NCI-H1930 (cell line): ENCODE results near the gene LAPTM4A.

Source experiments
- DNase-seq, 2 experiments: peaks; one replicate each; lab custom pipeline; 2025; lab: John Stamatoyannopoulos, UW

Gene LAPTM4A

DNA sequence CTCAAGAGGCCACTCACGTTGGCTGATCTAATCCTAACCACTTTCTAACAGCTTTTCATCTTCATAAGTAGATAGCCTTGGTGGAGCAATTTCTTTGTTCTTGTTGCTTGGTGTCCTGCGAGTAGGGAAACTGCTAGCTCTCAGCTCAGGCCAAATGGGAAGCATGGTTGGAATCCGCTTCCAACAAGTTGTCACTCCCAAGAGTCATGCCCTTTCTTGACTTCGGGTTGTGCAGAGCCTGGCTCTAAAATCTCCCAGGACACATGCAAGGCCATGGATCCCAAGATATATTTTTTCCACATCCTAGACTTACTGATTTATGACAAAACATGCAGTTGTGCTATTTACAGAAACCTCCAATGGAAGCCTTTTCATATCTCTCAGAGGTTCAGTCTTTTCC, 31.7 kb downstream of the LAPTM4A start:
- no peak for DNase-seq

DNA sequence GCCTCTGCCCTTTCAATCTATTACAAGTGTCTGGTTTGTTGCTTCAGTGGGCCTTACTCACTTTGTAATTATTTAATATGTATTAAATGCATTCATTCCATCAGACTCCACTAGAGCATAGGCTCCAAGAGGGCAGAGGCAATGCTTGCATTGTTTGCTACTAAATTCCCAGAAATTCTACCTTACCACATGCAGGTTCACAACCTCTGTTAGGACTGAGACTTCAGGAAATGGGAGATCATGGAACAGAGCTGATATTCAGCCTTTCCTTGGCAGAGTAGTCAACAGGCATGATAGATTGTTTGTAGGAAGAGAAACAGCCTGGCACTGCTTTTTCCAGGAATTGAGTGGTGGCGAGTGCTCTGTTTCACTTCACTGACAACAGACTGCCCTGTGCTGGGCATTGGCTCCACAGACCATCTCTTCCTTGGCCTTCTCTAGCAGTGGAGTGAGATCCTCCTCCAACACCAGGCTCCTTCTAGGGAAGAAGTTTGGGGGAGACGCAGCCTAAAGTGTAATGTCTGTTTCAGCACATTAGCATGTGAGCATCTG, 32.8 kb downstream of the LAPTM4A start:
- DNase-seq: no peak

- DNase-seq: no peak
Observed at GRCh38 chr2:20016346-20016745, 35.1 kb downstream of the LAPTM4A start.

- peak; percentile 12 to 23 for DNase-seq
Observed at GRCh38 chr2:20015482-20016083, 35.8 kb downstream of the LAPTM4A start.

- DNase-seq: no peak
Observed at GRCh38 chr2:20013126-20013849, 38.1 kb downstream of the LAPTM4A start.

GRCh38 chr2:20012282-20013125, 38.9 kb downstream of the LAPTM4A start, which contains the start of gene MATN3:
Gene MATN3 (minus strand): TSS chr2:20012668. CDS start chr2:20012631, 37 bp downstream.
- no peak for DNase-seq

DNA sequence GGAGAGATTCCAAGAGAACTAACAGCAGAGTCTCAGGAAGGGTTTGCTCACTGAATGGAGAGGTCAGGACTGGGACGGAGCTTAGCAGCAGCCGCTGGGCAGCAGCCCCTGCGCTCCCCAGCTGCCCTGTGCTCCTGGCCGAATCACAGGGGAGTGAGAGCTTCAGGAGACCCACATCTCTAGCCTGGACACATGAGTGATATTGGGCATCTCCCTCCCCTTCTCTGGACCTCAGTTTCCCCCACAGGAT, 39.5 kb downstream of the LAPTM4A start:
- DNase-seq: no peak

DNA sequence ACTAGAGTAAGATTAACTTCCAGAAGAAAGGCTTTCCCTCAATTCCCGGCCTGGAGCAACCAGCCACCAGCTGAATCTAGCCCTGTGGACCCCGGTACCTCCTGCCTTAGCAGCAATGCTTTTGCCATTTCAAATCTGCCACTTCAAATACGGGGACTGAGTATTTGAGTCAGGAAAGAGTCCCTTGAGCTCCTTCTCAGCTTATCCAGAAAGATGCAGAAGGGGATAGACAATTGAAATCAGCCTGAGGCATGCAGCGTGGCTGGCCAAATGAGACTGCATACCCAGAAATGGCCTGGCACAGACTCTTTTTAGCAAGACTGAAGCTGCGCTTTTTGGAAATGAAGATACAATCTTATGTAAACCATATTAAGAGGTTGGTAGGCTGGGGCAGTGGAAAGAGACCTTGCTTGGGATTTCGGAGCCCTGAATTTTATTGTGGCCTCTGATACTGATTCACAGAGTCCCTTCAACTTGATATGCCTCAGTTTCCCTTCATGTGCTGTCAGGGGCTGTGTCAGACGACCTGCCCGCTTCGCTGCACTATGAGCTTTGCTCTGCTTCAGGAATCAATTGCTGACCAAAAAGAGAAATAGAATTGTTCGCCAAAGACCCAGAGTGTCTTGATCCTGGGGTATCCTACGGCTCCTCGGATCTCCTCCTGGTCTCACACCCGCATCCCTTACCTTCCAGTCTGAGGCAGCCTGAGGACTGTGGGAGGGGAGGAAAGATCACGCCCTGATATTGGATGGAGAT, 40.0 kb downstream of the LAPTM4A start:
- DNase-seq: no peak

GRCh38 chr2:20008703-20009102, 42.7 kb downstream of the LAPTM4A start:
- DNase-seq: no peak

- DNase-seq: no peak
Observed at GRCh38 chr2:20005891-20006470, 45.4 kb downstream of the LAPTM4A start.

DNA sequence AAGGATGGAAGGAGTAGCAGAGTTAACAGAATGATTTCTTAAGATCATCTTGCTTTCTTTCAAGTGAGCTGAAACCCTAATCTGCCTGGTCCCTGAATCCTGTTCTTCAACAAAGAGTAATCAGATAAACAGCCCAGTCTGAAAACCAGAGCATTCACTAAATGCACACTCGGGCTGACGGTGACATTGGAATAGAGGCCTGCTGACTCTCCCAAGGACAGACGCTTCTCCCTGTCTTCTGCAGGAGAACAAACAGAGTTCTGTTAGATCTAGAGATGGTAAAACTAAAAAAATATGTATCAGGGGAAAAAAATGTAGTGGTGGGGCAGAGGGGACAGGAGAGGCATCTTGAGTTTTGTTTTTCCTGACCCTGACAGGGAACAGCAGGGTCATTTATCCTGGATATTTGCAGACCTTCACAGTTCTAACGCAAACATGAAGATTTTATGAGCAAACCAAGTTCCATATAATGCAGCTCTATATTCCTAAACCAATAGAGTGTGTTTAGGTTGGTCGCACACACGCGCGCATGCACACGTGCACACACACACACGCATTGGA, 46.3 kb downstream of the LAPTM4A start:
- DNase-seq: no peak

DNA sequence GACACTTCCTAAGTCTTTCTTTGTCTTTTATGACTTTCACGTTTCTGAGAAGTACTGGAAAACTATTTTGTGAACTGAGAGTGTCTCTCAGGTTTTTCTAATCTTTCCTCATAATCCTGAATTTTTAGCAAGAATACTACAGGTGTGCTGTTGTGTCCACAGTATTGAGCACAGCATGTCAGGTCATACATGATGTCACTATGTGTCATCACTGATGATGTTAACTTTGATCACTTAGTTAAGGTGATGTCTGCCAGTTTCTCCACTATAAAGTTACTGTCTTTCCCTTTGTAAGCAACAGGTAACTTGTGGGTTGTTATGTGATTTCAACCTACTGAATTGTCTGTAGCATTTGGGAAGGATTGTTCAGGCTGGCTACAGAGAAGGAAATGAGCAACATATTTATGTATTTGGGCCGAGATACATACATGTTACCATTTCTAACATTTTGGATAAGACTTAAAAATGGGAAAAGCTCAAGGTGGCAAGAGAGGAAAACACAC, 50.0 kb downstream of the LAPTM4A start:
- no peak for DNase-seq

DNA sequence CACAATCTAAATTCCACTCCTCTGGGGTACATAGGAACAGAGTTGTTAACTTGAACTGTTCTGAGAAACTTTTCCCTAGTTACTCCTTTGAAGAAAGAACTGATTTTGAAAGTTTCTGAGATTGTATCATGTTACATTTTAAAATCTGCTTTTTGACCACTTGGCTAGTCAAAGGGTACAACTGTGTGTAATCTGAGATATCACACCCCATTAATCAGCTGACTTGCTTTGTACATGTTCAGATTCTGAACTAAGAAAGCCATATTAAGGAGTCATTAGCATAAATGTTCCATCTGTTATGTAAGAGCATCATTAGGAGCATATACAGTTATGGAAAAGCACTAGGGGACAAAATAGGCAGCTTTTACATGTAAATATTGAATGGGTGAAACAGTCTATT, 57.7 kb downstream of the LAPTM4A start:
- no peak for DNase-seq

DNA sequence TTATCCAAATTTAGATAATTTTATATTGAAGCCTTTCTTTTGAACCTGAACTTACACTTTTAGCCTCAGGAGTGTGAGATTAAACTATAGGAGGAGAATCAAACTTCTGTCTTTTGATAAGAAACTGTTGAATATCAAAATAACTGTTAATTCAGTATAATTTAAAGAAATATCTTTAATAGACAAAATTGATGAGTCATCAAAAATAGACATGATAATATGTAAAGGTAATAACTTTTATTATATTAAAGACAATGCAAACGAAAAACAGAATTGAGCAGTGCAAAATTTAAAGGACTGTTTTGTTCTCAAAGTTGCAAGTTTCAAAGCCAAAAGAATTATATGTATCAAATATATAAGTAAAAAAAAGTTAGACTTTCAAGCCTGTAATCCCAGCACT, 59.5 kb downstream of the LAPTM4A start:
- no peak for DNase-seq

GRCh38 chr2:19990416-19990728, 61.1 kb downstream of the LAPTM4A start:
- DNase-seq: no peak

- peak; percentile 81 to 89 for DNase-seq
Observed at GRCh38 chr2:19989667-19990415, 61.6 kb downstream of the LAPTM4A start, which contains the start of gene WDR35. Gene WDR35 (minus strand): TSS chr2:19990105. CDS start chr2:19990015, 90 bp downstream.

GRCh38 chr2:19989342-19989666, 62.1 kb downstream of the LAPTM4A start:
- DNase-seq: no peak

DNA sequence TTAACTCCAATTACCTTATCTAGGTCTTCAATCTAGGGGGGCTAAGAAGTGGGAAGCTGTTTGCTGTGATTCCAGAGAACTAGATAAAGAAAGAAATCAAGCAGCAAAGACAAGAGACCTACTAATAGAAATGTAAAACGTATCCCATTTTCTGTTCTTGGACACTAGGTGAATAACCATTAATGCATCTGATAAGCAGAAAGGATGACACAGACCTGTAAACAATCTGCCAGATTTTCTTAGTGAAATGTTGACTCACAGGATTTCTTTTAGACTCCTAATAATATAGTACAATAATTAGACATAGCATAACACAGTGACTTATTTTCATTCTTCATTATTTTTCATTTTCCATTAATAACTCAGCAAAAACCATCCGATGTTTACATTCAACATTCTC, 62.8 kb downstream of the LAPTM4A start:
- DNase-seq: no peak

DNA sequence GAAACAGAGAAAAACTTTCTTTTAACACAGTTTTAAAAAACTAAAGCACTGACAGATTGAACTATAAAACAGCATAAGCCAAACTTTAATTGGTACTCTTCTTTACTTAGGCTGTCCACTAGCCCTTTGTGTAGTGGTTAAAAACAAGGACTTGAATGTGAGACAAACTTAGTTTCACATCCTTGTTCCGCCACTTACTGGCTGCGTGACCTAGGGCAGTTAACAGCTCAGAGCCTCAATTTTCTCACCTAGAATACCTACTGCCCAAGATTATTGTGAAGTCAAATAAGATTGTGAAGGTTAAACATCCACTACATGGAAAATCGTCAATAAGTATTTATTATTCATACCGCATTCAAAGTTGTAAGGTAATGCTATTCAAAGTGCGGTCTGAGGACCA, 63.5 kb downstream of the LAPTM4A start:
- no peak for DNase-seq
